Neural progenitor cell (in vitro differentiated cells): ENCODE data around the gene DDX56. TPM values are rescaled to one million over a fixed set of nuclear protein-coding genes. Genes with fewer than 3 reads are reported as not detected.

Experiments
- DNase-seq: peaks from one replicate; pipeline ENCODE4 v3.0.0-alpha.2; 2016; ENCODE audit warnings: low spot score
- H2AFZ ChIP-seq: fragments of 200-600 bp; sonication (generic); replicated peaks from 2 replicates; pipeline ENCODE4 v1.6.1; 2016; ENCODE audit warnings: antibody characterized with exemption
- H3F3A ChIP-seq: fragments of 200-600 bp; sonication (generic); 2 replicates; pipeline ENCODE4 v1.6.1; 2016; ENCODE audit warnings: antibody characterized with exemption, low read depth
- H3K27ac ChIP-seq: fragments of 200-600 bp; sonication (generic); 2 replicates; pipeline ENCODE4 v1.5.1; 2016; ENCODE audit warnings: mild to moderate bottlenecking
- H3K27me3 ChIP-seq: fragments of 200-600 bp; sonication (generic); 2 replicates; pipeline ENCODE4 v1.6.1; 2016; ENCODE audit warnings: mild to moderate bottlenecking, moderate library complexity
- H3K36me3 ChIP-seq: fragments of 200-600 bp; sonication (generic); 2 replicates; pipeline ENCODE4 v1.5.1; 2016
- H3K4me1 ChIP-seq: fragments of 200-600 bp; sonication (generic); 2 replicates; pipeline ENCODE4 v1.6.1; 2016; ENCODE audit warnings: mixed run types
- H3K4me2 ChIP-seq: fragments of 200-600 bp; sonication (generic); 2 replicates; pipeline ENCODE4 v1.6.1; 2016
- H3K4me3 ChIP-seq: fragments of 200-600 bp; sonication (generic); 2 replicates; pipeline ENCODE4 v1.5.1; 2016
- H3K79me2 ChIP-seq: fragments of 200-600 bp; sonication (generic); 2 replicates; pipeline ENCODE4 v1.6.1; 2016; ENCODE audit warnings: low read depth
- H3K9ac ChIP-seq: fragments of 200-600 bp; sonication (generic); 2 replicates; pipeline ENCODE4 v1.6.1; 2016
- H3K9me3 ChIP-seq: fragments of 200-600 bp; sonication (generic); 2 replicates; pipeline ENCODE4 v1.5.1; 2016; ENCODE audit warnings: low read depth
- H4K20me1 ChIP-seq: fragments of 200-600 bp; sonication (generic); 2 replicates; pipeline ENCODE4 v1.6.1; 2016; ENCODE audit warnings: low read depth
- H3K27ac Mint-ChIP-seq: 3 replicates; pipeline ENCODE4 v1.8.0; 2021; ENCODE audit warnings: mixed read lengths
- H3K27me3 Mint-ChIP-seq: 2 replicates; pipeline ENCODE4 v1.8.0; 2022; ENCODE audit warnings: low read depth, mild to moderate bottlenecking, inconsistent platforms, moderate library complexity, mixed read lengths; ENCODE audit not compliant: insufficient read depth
- H3K36me3 Mint-ChIP-seq: 3 replicates; pipeline ENCODE4 v1.8.0; 2021; ENCODE audit warnings: mixed read lengths
- H3K4me1 Mint-ChIP-seq: 3 replicates; pipeline ENCODE4 v1.8.0; 2021; ENCODE audit warnings: mixed read lengths
- H3K4me3 Mint-ChIP-seq: 3 replicates; pipeline ENCODE4 v1.8.0; 2021; ENCODE audit warnings: mild to moderate bottlenecking, moderate library complexity, mixed read lengths
- H3K9me3 Mint-ChIP-seq: 3 replicates; pipeline ENCODE4 v1.8.0; 2020; ENCODE audit warnings: mixed read lengths
- EZH2 ChIP-seq: fragments of 200-600 bp; sonication (generic); IDR thresholded peaks from 2 replicates; pipeline ENCODE4 v1.6.1; 2017; ENCODE audit warnings: antibody characterized with exemption, mild to moderate bottlenecking, moderate library complexity
- EZH2phosphoT487 ChIP-seq: fragments of 200-600 bp; sonication (generic); IDR thresholded peaks from 2 replicates; pipeline ENCODE4 v1.6.1; 2017; ENCODE audit warnings: antibody characterized with exemption
- total RNA-seq: library from RNA; depleted of rRNA; stranded (reverse); fragments of >200 nt; gene quantifications from 2 replicates; pipeline ENCODE4 v1.2.3, GENCODE V29; 2015; ENCODE audit warnings: low replicate concordance
- TF ChIP-seq, protein P1 (sequence below): fragments of 200-600 bp; sonication (generic); IDR thresholded peaks from 2 replicates; pipeline ENCODE4 v1.5.1; 2017; ENCODE audit warnings: antibody characterized with exemption, mild to moderate bottlenecking

DDX56 gene
- total RNA-seq, 1 donor from 2014 or later, result 67.5 TPM

- no peak for TF ChIP-seq EZH2phosphoT487
- TF ChIP-seq, protein P1, sequence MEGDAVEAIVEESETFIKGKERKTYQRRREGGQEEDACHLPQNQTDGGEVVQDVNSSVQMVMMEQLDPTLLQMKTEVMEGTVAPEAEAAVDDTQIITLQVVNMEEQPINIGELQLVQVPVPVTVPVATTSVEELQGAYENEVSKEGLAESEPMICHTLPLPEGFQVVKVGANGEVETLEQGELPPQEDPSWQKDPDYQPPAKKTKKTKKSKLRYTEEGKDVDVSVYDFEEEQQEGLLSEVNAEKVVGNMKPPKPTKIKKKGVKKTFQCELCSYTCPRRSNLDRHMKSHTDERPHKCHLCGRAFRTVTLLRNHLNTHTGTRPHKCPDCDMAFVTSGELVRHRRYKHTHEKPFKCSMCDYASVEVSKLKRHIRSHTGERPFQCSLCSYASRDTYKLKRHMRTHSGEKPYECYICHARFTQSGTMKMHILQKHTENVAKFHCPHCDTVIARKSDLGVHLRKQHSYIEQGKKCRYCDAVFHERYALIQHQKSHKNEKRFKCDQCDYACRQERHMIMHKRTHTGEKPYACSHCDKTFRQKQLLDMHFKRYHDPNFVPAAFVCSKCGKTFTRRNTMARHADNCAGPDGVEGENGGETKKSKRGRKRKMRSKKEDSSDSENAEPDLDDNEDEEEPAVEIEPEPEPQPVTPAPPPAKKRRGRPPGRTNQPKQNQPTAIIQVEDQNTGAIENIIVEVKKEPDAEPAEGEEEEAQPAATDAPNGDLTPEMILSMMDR, result no peak
- TF ChIP-seq EZH2, result no peak
- Histone ChIP-seq H3K4me2 (no peak overlapping the region), H3K9me3 (no peaks in the 10 kb centered on the region), H3K36me3 (no peaks in the 10 kb centered on the region), H2AFZ (no peak overlapping the region), H3K4me1 (no peaks in the 10 kb centered on the region), H3K9ac (no peak overlapping the region), H3K27me3 (no peaks in the 10 kb centered on the region), H3F3A (no peaks in the 10 kb centered on the region), H3K27ac (no peak overlapping the region), H4K20me1 (no peaks in the 10 kb centered on the region), H3K4me3 (no peak overlapping the region), H3K79me2 (no peaks in the 10 kb centered on the region)
- no peaks in the 10 kb centered on the region for H3K36me3 Mint-ChIP-seq
- peaks cover 2% of the 10 kb centered on the region for H3K27me3 Mint-ChIP-seq
- DNase-seq, result no peak
- peaks cover 18% of the 10 kb centered on the region for H3K9me3 Mint-ChIP-seq
- H3K4me1 Mint-ChIP-seq, result no peaks in the 10 kb centered on the region
- H3K4me3 Mint-ChIP-seq, result no peak overlapping the region
- no peak overlapping the region for H3K27ac Mint-ChIP-seq
Measured at GRCh38 chr7:44524811-44525388, 48.8 kb downstream of the DDX56 start.

DNA sequence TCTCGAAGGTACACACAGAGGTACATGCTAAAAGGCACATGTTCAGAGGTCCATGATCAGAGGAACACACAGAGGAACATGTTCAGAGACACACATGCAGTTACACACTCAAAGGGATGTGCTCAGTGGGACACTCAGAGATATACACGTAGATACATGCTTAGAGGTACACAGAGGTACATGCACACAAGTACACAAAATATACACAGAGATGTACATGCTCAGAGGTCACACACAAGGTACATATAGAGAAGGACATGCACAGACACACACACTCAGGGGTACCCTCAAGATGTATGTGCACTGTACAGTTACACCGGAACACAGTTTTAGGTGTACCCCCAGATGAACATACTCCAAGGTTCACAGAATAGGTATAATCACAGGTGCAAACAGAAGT lies 51.4 kb downstream of the DDX56 start:
- H3K9me3 ChIP-seq, result no peaks in the 10 kb centered on the region
- no peaks in the 10 kb centered on the region for H3K36me3 ChIP-seq
- no peaks in the 10 kb centered on the region for H3K36me3 Mint-ChIP-seq
- no peak for TF ChIP-seq EZH2phosphoT487
- TF ChIP-seq EZH2, result no peak
- TF ChIP-seq, protein P1, result no peak
- no peak for DNase-seq
- no peak overlapping the region for H3K27ac ChIP-seq
- H3K4me3 ChIP-seq, result no peak overlapping the region
- no peaks in the 10 kb centered on the region for H3F3A ChIP-seq
- no peak overlapping the region for H3K4me2 ChIP-seq
- H3K79me2 ChIP-seq, result no peaks in the 10 kb centered on the region
- peaks cover 16% of the 10 kb centered on the region for H3K9me3 Mint-ChIP-seq
- no peaks in the 10 kb centered on the region for H3K4me1 ChIP-seq
- no peak overlapping the region for H3K4me3 Mint-ChIP-seq
- no peaks in the 10 kb centered on the region for H3K4me1 Mint-ChIP-seq
- H3K27me3 ChIP-seq, result no peaks in the 10 kb centered on the region
- no peak overlapping the region for H3K9ac ChIP-seq
- no peak overlapping the region for H2AFZ ChIP-seq
- no peaks in the 10 kb centered on the region for H3K27me3 Mint-ChIP-seq
- no peaks in the 10 kb centered on the region for H4K20me1 ChIP-seq
- H3K27ac Mint-ChIP-seq, result no peak overlapping the region

- Mint-ChIP-seq H3K4me3 (no peak overlapping the region), H3K4me1 (no peaks in the 10 kb centered on the region), H3K9me3 (peaks cover 16% of the 10 kb centered on the region), H3K27ac (no peak overlapping the region), H3K27me3 (no peaks in the 10 kb centered on the region), H3K36me3 (no peaks in the 10 kb centered on the region)
- no peaks in the 10 kb centered on the region for H3K4me1 ChIP-seq
- H3K36me3 ChIP-seq, result no peaks in the 10 kb centered on the region
- no peaks in the 10 kb centered on the region for H3K27me3 ChIP-seq
- H3K9me3 ChIP-seq, result no peaks in the 10 kb centered on the region
- H3K4me3 ChIP-seq, result no peak overlapping the region
- no peaks in the 10 kb centered on the region for H3F3A ChIP-seq
- H2AFZ ChIP-seq, result no peak overlapping the region
- no peaks in the 10 kb centered on the region for H3K79me2 ChIP-seq
- TF ChIP-seq EZH2, result no peak
- no peak for TF ChIP-seq EZH2phosphoT487
- TF ChIP-seq, protein P1, result no peak
- no peak overlapping the region for H3K27ac ChIP-seq
- no peak overlapping the region for H3K4me2 ChIP-seq
- H3K9ac ChIP-seq, result no peak overlapping the region
- no peak for DNase-seq
- H4K20me1 ChIP-seq, result no peaks in the 10 kb centered on the region
Measured at GRCh38 chr7:44521347-44522095, 52.2 kb downstream of the DDX56 start.
